ENCODE results near the gene SKI. TPM values are rescaled to one million over a fixed set of nuclear protein-coding genes. Genes with fewer than 3 reads are reported as not detected.

The SKI gene
- total and polyA plus RNA-seq, 2 donors (not counting 1 experiment from before 2014, with no cell fraction given), result 14.9 to 74.9 TPM

DNA sequence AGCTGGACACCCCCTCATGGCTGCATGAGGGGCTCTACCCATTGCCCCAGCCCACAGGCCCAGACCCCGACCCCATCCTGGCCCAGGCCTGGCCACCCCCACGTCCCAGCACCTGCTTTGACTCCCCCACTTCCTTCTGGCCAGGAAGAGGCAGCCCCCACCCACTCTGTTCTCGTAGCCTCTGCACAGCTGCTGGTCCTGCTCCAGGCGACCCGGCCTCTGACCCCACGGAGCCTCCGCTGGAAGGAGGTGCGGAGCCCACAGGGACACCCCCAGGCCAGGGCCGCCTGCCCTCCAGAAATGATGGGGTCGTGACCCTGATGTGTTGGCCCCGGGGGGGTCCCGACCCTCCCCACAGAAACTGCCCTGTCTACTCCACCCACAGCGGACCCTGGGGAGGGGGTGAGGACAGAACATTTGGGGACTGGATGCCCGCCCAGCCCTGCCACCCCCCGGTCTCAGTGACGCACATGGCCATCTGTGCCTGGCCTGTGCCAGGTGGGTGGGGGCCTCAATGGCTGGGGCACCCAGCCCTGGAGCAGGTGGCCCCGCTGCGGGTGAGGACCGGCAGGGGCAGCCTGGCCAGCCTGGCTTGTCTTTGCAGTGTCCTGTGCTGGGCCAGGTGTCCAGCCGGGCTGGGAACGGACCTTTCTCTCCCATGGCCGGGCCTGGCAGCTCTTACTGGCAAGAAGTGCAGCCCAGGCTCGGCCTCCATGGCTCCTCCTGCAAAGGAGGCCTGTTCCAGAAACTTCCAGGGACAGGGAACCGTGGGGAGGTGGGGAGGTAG lies 84.6 kb downstream of the SKI start:
- Histone ChIP-seq H3K27ac (ENCODE audit: low read length in 2 of 2) (peak overlapping the region; percentile 79 to 88), H3K4me3 (ENCODE audit: control extremely low read depth in 1 of 5, extremely low read depth in 1 of 5, insufficient read depth in 1 of 5, low read depth in 2 of 5, low read length in 4 of 5) (no peak overlapping the region), H2AFZ (ENCODE audit: insufficient read depth, low read depth, low read length, poor library complexity, severe bottlenecking) (no peak overlapping the region), H3K9ac (ENCODE audit: low read length) (peak overlapping the region; percentile 20), H4K20me1 (ENCODE audit: control insufficient read depth, insufficient read depth, low read length, poor library complexity, severe bottlenecking) (no peaks in the 10 kb centered on the region), H3K79me2 (ENCODE audit: control insufficient read depth, insufficient read depth, low read length) (no peaks in the 10 kb centered on the region), H3K27me3 (replicated peaks in 1 of 4; ENCODE audit: control extremely low read depth in 1 of 4, control insufficient read depth in 3 of 4, insufficient read depth in 4 of 4, low read length in 3 of 4) (no peaks in the 10 kb centered on the region), H3K9me3 (ENCODE audit: control extremely low read depth in 1 of 3, control insufficient read depth in 2 of 3, insufficient read depth in 1 of 3, low read length in 2 of 3) (no peaks in the 10 kb centered on the region), H3K36me3 (replicated peaks in 1 of 2; ENCODE audit: control extremely low read depth in 1 of 2, control insufficient read depth in 1 of 2, extremely low read depth in 1 of 2, insufficient read depth in 2 of 2, low read length in 1 of 2) (peaks cover 0 to 10% of the 10 kb centered on the region in 2 experiments), H3K4me2 (replicated peaks; ENCODE audit: low read depth, low read length, poor library complexity, severe bottlenecking) (peak overlapping the region; percentile 98), H3K4me1 (ENCODE audit: control insufficient read depth in 2 of 2, insufficient read depth in 2 of 2, low read length in 2 of 2) (peaks cover 44 to 53% of the 10 kb centered on the region in 2 donors)
- no peak for ATAC-seq (ENCODE audit: low read depth)
- 36% methylated on average over 17 of the region's 24 CpGs for WGBS (ENCODE audit: insufficient coverage)
- DNase-seq, result peak; percentile 59
- Mint-ChIP-seq H3K4me3 (peak overlapping the region; percentile 32), H3K27me3 (no peaks in the 10 kb centered on the region), H3K4me1 (peaks cover 42% of the 10 kb centered on the region), H3K27ac (peak overlapping the region; percentile 90), H3K9me3 (ENCODE audit: insufficient read depth) (no peaks in the 10 kb centered on the region)
- intact Hi-C loops (cut with micrococcal nuclease), result no loop called here
- POLR2A ChIA-PET, result interaction anchor here (0.6 to 3.1 kb wide), 7 partner anchors 9 to 120 kb away, joined by 3 to 25 read pairs (median 5); no protein-coding TSS in a partner anchor
- TF ChIP-seq, protein P1, sequence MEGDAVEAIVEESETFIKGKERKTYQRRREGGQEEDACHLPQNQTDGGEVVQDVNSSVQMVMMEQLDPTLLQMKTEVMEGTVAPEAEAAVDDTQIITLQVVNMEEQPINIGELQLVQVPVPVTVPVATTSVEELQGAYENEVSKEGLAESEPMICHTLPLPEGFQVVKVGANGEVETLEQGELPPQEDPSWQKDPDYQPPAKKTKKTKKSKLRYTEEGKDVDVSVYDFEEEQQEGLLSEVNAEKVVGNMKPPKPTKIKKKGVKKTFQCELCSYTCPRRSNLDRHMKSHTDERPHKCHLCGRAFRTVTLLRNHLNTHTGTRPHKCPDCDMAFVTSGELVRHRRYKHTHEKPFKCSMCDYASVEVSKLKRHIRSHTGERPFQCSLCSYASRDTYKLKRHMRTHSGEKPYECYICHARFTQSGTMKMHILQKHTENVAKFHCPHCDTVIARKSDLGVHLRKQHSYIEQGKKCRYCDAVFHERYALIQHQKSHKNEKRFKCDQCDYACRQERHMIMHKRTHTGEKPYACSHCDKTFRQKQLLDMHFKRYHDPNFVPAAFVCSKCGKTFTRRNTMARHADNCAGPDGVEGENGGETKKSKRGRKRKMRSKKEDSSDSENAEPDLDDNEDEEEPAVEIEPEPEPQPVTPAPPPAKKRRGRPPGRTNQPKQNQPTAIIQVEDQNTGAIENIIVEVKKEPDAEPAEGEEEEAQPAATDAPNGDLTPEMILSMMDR (IDR thresholded peaks at IDR 0.05), result no peak
- no peak for TF ChIP-seq EZH2 (IDR thresholded peaks at IDR 0.05; ENCODE audit: borderline replicate concordance, insufficient read depth, low read depth, low read length, poor library complexity, severe bottlenecking)
- CTCF ChIA-PET, result interaction anchor here (0.8 to 3.9 kb wide), 11 partner anchors 10 to 118 kb away, joined by 3 to 23 read pairs (median 5); partner anchors contain the start of gene FAAP20

All from B cell (primary cell).